ENCODE measurements around the gene CAVIN4. TPM values are rescaled to one million over a fixed set of nuclear protein-coding genes. Genes with fewer than 3 reads are reported as not detected.

The CAVIN4 gene
- polyA plus RNA-seq, 1 donor (not counting 4 experiments of a cell fraction or from before 2014, with no cell fraction given) = 0.18 TPM

- dilution Hi-C loops (cut with MboI; ENCODE audit: extremely low pct_ligation_motif_present, low sequenced_read_pairs) = loop anchor here (25.0 kb wide), 1 partner anchor 275 kb away; no protein-coding TSS in a partner anchor
- DNase-seq (ENCODE audit: low read depth, low spot score) (no peak), FAIRE-seq (no peak)
- Histone ChIP-seq H3K36me3 (ENCODE audit: control insufficient read depth in 2 of 2, extremely low read depth in 1 of 2, insufficient read depth in 2 of 2, low read length in 2 of 2) (no peaks in the 10 kb centered on the region), H2AFZ (ENCODE audit: control insufficient read depth, low read length) (no peak overlapping the region), H3K9me1 (ENCODE audit: control insufficient read depth, extremely low read depth, insufficient read depth, low read length) (no peaks in the 10 kb centered on the region), H3K79me2 (ENCODE audit: control insufficient read depth, insufficient read depth, low read length) (no peaks in the 10 kb centered on the region), H3K27me3 (ENCODE audit: control insufficient read depth, extremely low read depth, insufficient read depth, low read length) (no peaks in the 10 kb centered on the region), H3K27ac (ENCODE audit: control insufficient read depth, insufficient read depth, low read length) (no peak overlapping the region), H3K9me3 (ENCODE audit: control insufficient read depth, low read depth, low read length) (no peaks in the 10 kb centered on the region), H3K4me1 (ENCODE audit: control insufficient read depth, extremely low read depth, insufficient read depth, low read length) (peaks cover 9% of the 10 kb centered on the region), H3K4me2 (ENCODE audit: control insufficient read depth, extremely low read depth, insufficient read depth, low read depth, low read length) (no peak overlapping the region), H3K9ac (ENCODE audit: control insufficient read depth, extremely low read depth, insufficient read depth, low read length) (no peak overlapping the region), H3K4me3 (ENCODE audit: control insufficient read depth in 2 of 3, extremely low read depth in 1 of 3, insufficient read depth in 2 of 3, low read depth in 1 of 3, low read length in 3 of 3) (no peak overlapping the region), H4K20me1 (ENCODE audit: control insufficient read depth, extremely low read depth, insufficient read depth, low read length) (no peaks in the 10 kb centered on the region)
- TF ChIP-seq CTCF (optimal IDR thresholded peaks at IDR 0.05 in 1 of 3, IDR thresholded peaks at IDR 0.05 in 1 of 3, conservative IDR thresholded peaks at IDR 0.05 in 1 of 3; ENCODE audit: extremely low read depth in 1 of 3, insufficient read depth in 2 of 3, low read length in 3 of 3) = no peak
- no peak for TF ChIP-seq EZH2 (IDR thresholded peaks at IDR 0.05; ENCODE audit: low read length)
Measured at GRCh38 chr9:100587375-100587774, 9.5 kb downstream of the CAVIN4 start.

DNA sequence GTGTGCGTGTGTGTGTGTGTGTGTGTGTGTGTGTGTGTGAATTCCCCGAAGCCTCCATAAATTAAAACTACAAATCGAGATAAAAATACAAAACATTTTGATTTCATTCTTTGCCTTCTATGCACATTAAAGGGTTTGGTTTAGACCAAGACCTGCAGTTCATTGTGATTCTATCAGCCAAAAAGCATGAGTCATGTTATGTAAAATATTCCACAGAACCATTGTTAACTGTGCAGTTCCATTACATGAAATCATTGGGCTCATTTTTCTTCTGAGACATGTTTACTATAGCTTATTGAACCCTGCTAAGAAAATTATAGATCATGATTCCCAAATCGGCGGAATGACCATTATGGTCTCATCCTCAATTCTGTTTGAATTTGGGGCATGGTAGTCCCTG lies 11.7 kb downstream of the CAVIN4 start:
- no peak overlapping the region for H3K9ac ChIP-seq (ENCODE audit: control insufficient read depth, extremely low read depth, insufficient read depth, low read length)
- no peaks in the 10 kb centered on the region for H3K9me3 ChIP-seq (ENCODE audit: control insufficient read depth, low read depth, low read length)
- no peak overlapping the region for H3K27ac ChIP-seq (ENCODE audit: control insufficient read depth, insufficient read depth, low read length)
- H3K27me3 ChIP-seq (ENCODE audit: control insufficient read depth, extremely low read depth, insufficient read depth, low read length) = no peaks in the 10 kb centered on the region
- no peak overlapping the region for H3K4me2 ChIP-seq (ENCODE audit: control insufficient read depth, extremely low read depth, insufficient read depth, low read depth, low read length)
- H4K20me1 ChIP-seq (ENCODE audit: control insufficient read depth, extremely low read depth, insufficient read depth, low read length) = no peaks in the 10 kb centered on the region
- no peak overlapping the region for H3K4me3 ChIP-seq (ENCODE audit: control insufficient read depth in 2 of 3, extremely low read depth in 1 of 3, insufficient read depth in 2 of 3, low read depth in 1 of 3, low read length in 3 of 3)
- FAIRE-seq (peak; percentile 67), DNase-seq (ENCODE audit: low read depth, low spot score) (no peak)
- dilution Hi-C loops (cut with MboI; ENCODE audit: extremely low pct_ligation_motif_present, low sequenced_read_pairs) = loop anchor here (25.0 kb wide), 1 partner anchor 277 kb away; no protein-coding TSS in a partner anchor
- no peaks in the 10 kb centered on the region for H3K9me1 ChIP-seq (ENCODE audit: control insufficient read depth, extremely low read depth, insufficient read depth, low read length)
- H2AFZ ChIP-seq (ENCODE audit: control insufficient read depth, low read length) = no peak overlapping the region
- H3K36me3 ChIP-seq (ENCODE audit: control insufficient read depth in 2 of 2, extremely low read depth in 1 of 2, insufficient read depth in 2 of 2, low read length in 2 of 2) = no peaks in the 10 kb centered on the region
- no peak for TF ChIP-seq EZH2 (IDR thresholded peaks at IDR 0.05; ENCODE audit: low read length)
- H3K4me1 ChIP-seq (ENCODE audit: control insufficient read depth, extremely low read depth, insufficient read depth, low read length) = peaks cover 9% of the 10 kb centered on the region
- no peaks in the 10 kb centered on the region for H3K79me2 ChIP-seq (ENCODE audit: control insufficient read depth, insufficient read depth, low read length)

GRCh38 chr9:100590481-100590880 lies 12.6 kb downstream of the CAVIN4 start:
- Histone ChIP-seq H3K27me3 (ENCODE audit: control insufficient read depth, extremely low read depth, insufficient read depth, low read length) (no peaks in the 10 kb centered on the region), H4K20me1 (ENCODE audit: control insufficient read depth, extremely low read depth, insufficient read depth, low read length) (no peaks in the 10 kb centered on the region), H3K9me3 (ENCODE audit: control insufficient read depth, low read depth, low read length) (no peaks in the 10 kb centered on the region), H3K4me2 (ENCODE audit: control insufficient read depth, extremely low read depth, insufficient read depth, low read depth, low read length) (no peak overlapping the region), H3K9ac (ENCODE audit: control insufficient read depth, extremely low read depth, insufficient read depth, low read length) (no peak overlapping the region), H3K9me1 (ENCODE audit: control insufficient read depth, extremely low read depth, insufficient read depth, low read length) (no peaks in the 10 kb centered on the region), H3K27ac (ENCODE audit: control insufficient read depth, insufficient read depth, low read length) (no peak overlapping the region), H2AFZ (ENCODE audit: control insufficient read depth, low read length) (no peak overlapping the region), H3K79me2 (ENCODE audit: control insufficient read depth, insufficient read depth, low read length) (no peaks in the 10 kb centered on the region), H3K4me1 (ENCODE audit: control insufficient read depth, extremely low read depth, insufficient read depth, low read length) (peaks cover 9% of the 10 kb centered on the region), H3K36me3 (ENCODE audit: control insufficient read depth in 2 of 2, extremely low read depth in 1 of 2, insufficient read depth in 2 of 2, low read length in 2 of 2) (no peaks in the 10 kb centered on the region), H3K4me3 (ENCODE audit: control insufficient read depth in 2 of 3, extremely low read depth in 1 of 3, insufficient read depth in 2 of 3, low read depth in 1 of 3, low read length in 3 of 3) (no peak overlapping the region)
- TF ChIP-seq CTCF (optimal IDR thresholded peaks at IDR 0.05 in 1 of 3, IDR thresholded peaks at IDR 0.05 in 1 of 3, conservative IDR thresholded peaks at IDR 0.05 in 1 of 3; ENCODE audit: extremely low read depth in 1 of 3, insufficient read depth in 2 of 3, low read length in 3 of 3) (no peak), EZH2 (IDR thresholded peaks at IDR 0.05; ENCODE audit: low read length) (no peak)
- no peak for FAIRE-seq
- no peak for DNase-seq (ENCODE audit: low read depth, low spot score)
- dilution Hi-C loops (cut with MboI; ENCODE audit: extremely low pct_ligation_motif_present, low sequenced_read_pairs) = loop anchor here (25.0 kb wide), 1 partner anchor 278 kb away; no protein-coding TSS in a partner anchor

Measured in keratinocyte (primary cell).